ENCODE data around the gene IYD. TPM values are rescaled to one million over a fixed set of nuclear protein-coding genes. Genes with fewer than 3 reads are reported as not detected.

IYD gene
- total RNA-seq, 1 donor from 2014 or later, result under 0.01 TPM

DNA sequence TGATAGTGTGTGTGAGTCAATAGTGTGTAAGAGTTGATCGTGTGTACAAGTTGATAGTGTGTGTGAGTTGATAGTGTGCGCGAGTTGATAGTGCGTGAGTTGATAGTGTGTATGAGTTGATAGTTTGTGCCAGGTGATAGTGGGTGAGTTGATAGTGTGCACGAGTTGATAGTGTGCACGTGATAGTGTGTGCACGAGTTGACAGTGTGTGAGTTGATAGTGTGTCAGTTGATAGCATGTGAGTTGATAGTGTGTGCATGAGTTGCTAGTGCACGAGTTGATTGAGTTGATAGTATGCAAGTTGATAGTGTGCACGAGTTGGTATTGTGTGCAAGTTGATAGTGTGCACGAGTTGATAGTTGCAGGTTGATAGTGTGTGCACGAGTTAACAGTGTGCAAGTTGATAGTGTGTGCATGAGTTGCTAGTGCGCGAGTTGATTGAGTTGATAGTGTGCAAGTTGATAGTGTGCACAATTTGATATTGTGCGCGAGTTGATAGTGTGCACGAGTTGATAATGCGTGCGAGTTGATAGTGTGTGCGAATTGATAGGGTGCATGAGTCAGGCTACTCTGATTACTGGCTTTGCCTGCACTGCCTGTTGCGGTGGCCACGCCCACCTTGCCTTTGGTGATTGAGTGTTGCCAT, 35.8 kb upstream of the IYD start:
- Histone ChIP-seq H3K4me1 (no peaks in the 10 kb centered on the region), H3K27me3 (no peaks in the 10 kb centered on the region), H3K27ac (no peak overlapping the region), H3K4me3 (no peak overlapping the region), H3K36me3 (no peaks in the 10 kb centered on the region), H3K9me3 (no peaks in the 10 kb centered on the region)
- TF ChIP-seq, protein P1, sequence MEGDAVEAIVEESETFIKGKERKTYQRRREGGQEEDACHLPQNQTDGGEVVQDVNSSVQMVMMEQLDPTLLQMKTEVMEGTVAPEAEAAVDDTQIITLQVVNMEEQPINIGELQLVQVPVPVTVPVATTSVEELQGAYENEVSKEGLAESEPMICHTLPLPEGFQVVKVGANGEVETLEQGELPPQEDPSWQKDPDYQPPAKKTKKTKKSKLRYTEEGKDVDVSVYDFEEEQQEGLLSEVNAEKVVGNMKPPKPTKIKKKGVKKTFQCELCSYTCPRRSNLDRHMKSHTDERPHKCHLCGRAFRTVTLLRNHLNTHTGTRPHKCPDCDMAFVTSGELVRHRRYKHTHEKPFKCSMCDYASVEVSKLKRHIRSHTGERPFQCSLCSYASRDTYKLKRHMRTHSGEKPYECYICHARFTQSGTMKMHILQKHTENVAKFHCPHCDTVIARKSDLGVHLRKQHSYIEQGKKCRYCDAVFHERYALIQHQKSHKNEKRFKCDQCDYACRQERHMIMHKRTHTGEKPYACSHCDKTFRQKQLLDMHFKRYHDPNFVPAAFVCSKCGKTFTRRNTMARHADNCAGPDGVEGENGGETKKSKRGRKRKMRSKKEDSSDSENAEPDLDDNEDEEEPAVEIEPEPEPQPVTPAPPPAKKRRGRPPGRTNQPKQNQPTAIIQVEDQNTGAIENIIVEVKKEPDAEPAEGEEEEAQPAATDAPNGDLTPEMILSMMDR (IDR thresholded peaks at IDR 0.05), result no peak
- intact Hi-C loops (cut with DNase I), result no loop called here
- DNase-seq (ENCODE audit: low spot score in 2 of 2), result no peak

GRCh38 chr6:150333585-150333941, 35.2 kb upstream of the IYD start:
- TF ChIP-seq, protein P1 (IDR thresholded peaks at IDR 0.05), result no peak
- Histone ChIP-seq H3K4me3 (no peak overlapping the region), H3K9me3 (no peaks in the 10 kb centered on the region), H3K27me3 (no peaks in the 10 kb centered on the region), H3K27ac (no peak overlapping the region), H3K4me1 (no peaks in the 10 kb centered on the region), H3K36me3 (no peaks in the 10 kb centered on the region)
- intact Hi-C loops (cut with DNase I), result no loop called here
- DNase-seq (ENCODE audit: low spot score in 2 of 2), result no peak

- intact Hi-C loops (cut with DNase I), result loop anchor here (1.0 kb wide), 1 partner anchor 255 kb away; no protein-coding TSS in a partner anchor
- TF ChIP-seq, protein P1 (IDR thresholded peaks at IDR 0.05), result peak; percentile 43 to 77 (median 57)
- no peaks in the 10 kb centered on the region for H3K36me3 ChIP-seq
Observed at GRCh38 chr6:150334790-150335783, 33.7 kb upstream of the IYD start.

DNA sequence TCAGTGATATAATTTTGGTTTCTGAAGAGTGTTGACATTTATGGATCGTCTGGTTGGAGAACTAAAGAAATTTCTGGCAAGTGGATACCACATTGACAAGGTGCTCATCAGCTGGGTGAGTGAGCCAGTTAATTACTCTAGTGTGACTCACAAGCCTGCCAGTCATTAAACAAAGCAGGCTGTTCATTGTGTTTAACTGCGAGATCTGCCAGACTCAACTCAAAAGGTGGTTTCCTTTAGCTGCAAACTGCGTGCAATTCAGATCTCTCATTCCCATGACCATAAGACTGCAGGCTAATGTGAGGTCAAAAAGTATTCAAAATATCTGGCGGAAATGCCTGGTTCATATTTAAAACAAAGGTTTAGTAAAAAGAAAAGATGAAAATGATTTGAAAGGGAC, 32.5 kb upstream of the IYD start:
- Histone ChIP-seq H3K4me3 (no peak overlapping the region), H3K27ac (no peak overlapping the region), H3K27me3 (no peaks in the 10 kb centered on the region), H3K4me1 (no peaks in the 10 kb centered on the region), H3K9me3 (no peaks in the 10 kb centered on the region), H3K36me3 (no peaks in the 10 kb centered on the region)
- DNase-seq (ENCODE audit: low spot score in 2 of 2), result no peak
- intact Hi-C loops (cut with DNase I), result no loop called here
- TF ChIP-seq, protein P1 (IDR thresholded peaks at IDR 0.05), result no peak

More at GRCh38 chr6:150334790-150335783, 33.7 kb upstream of the IYD start:
- no peaks in the 10 kb centered on the region for H3K9me3 ChIP-seq
- no peaks in the 10 kb centered on the region for H3K4me1 ChIP-seq
- no peaks in the 10 kb centered on the region for H3K27me3 ChIP-seq
- H3K4me3 ChIP-seq, result no peak overlapping the region
- DNase-seq (ENCODE audit: low spot score in 2 of 2), result no peak
- H3K27ac ChIP-seq, result no peak overlapping the region

DNA sequence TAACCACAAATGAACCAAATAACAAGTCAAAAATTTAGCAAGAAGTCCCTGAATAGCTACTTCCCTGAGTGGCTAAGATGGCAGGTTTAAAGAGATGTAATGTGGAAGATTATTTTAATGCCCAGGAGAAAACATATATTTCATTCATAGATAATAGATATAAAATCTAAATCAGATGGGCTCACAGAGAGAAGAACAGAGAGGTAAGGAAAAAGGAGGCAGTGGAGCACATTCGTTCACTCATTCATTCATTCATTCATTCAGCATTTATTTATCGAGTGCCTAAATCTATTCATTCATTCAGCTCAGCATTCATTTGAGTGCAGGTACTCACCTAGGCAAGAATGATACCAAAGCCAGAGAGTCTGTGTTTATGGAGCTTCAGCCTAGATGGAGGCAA, 32.1 kb upstream of the IYD start:
- Histone ChIP-seq H3K36me3 (no peaks in the 10 kb centered on the region), H3K4me3 (no peak overlapping the region), H3K27ac (no peak overlapping the region), H3K4me1 (no peaks in the 10 kb centered on the region), H3K27me3 (no peaks in the 10 kb centered on the region), H3K9me3 (no peaks in the 10 kb centered on the region)
- DNase-seq (ENCODE audit: low spot score in 2 of 2), result no peak
- intact Hi-C loops (cut with DNase I), result no loop called here
- TF ChIP-seq, protein P1 (IDR thresholded peaks at IDR 0.05), result no peak
